Activated B cell treated with CpG ODN at 0.5 μM for 24 hours (primary cell): ENCODE results near the gene SCN2B. TPM values are rescaled to one million over a fixed set of nuclear protein-coding genes. Genes with fewer than 3 reads are reported as not detected.

Source experiments
- ATAC-seq: fragments of 200-7000 bp; cut with Tn5 transposase; one replicate; pipeline ENCODE4 v1.10.0; 2021; ENCODE audit warnings: low read depth, mild to moderate bottlenecking, moderate library complexity
- CTCF ChIA-PET: fragments of 350-600 bp; sonication (Branson Sonifier 250); formaldehyde crosslinking; loops from one replicate; lab custom pipeline; 2021; ENCODE audit warnings: antibody characterized with exemption; lab: Charles Lee
- POLR2A ChIA-PET: fragments of 350-600 bp; sonication (Branson Sonifier 250); formaldehyde crosslinking; loops from one replicate; lab custom pipeline; 2021; ENCODE audit warnings: antibody characterized with exemption; lab: Charles Lee
- DNase-seq: peaks from one replicate; pipeline ENCODE4 v3.0.0; 2022
- H3K27ac Mint-ChIP-seq: one replicate; pipeline ENCODE4 v1.8.0; 2020; ENCODE audit warnings: mixed read lengths
- H3K27me3 Mint-ChIP-seq: one replicate; pipeline ENCODE4 v1.8.0; 2021; ENCODE audit warnings: mixed read lengths
- H3K36me3 Mint-ChIP-seq: one replicate; pipeline ENCODE4 v1.8.0; 2021; ENCODE audit warnings: low read depth, mixed read lengths
- H3K4me1 Mint-ChIP-seq: one replicate; pipeline ENCODE4 v1.8.0; 2021; ENCODE audit warnings: mixed read lengths
- H3K4me3 Mint-ChIP-seq: one replicate; pipeline ENCODE4 v1.8.0; 2020; ENCODE audit warnings: mild to moderate bottlenecking, mixed read lengths
- H3K9me3 Mint-ChIP-seq: one replicate; pipeline ENCODE4 v1.8.0; 2020; ENCODE audit warnings: mixed read lengths
- CTCF ChIP-seq: fragments of 200-600 bp; IDR thresholded peaks from one replicate; pipeline ENCODE4 v1.8.0; 2022; ENCODE audit warnings: antibody characterized with exemption, mild to moderate bottlenecking
- intact Hi-C: fragments of 100-400 bp; cut with micrococcal nuclease; formaldehyde crosslinking; loops from one replicate; pipeline ENCODE4 v1.15.1; 2024
- total RNA-seq: library from RNA; stranded (reverse); gene quantifications from 2 replicates; pipeline ENCODE4 v1.2.3, GENCODE V29; 2022

Gene SCN2B
- total RNA-seq, 1 donor from 2014 or later = not detected

- Mint-ChIP-seq H3K4me1 (no peaks in the 10 kb centered on the region), H3K9me3 (no peaks in the 10 kb centered on the region), H3K4me3 (no peak overlapping the region), H3K27me3 (peaks cover 56% of the 10 kb centered on the region), H3K36me3 (no peaks in the 10 kb centered on the region), H3K27ac (no peak overlapping the region)
- ATAC-seq (no peak), DNase-seq (no peak)
- intact Hi-C loops = no loop called here
- no peak for TF ChIP-seq CTCF
- ChIA-PET CTCF (no interaction called here), POLR2A (no interaction called here)
These were observed 37.5 kb downstream of the SCN2B start for GRCh38 chr11:118138839-118139420.

- no peaks in the 10 kb centered on the region for H3K9me3 Mint-ChIP-seq
- POLR2A ChIA-PET = no interaction called here
- TF ChIP-seq CTCF = no peak
- no peaks in the 10 kb centered on the region for H3K36me3 Mint-ChIP-seq
- H3K4me1 Mint-ChIP-seq = no peaks in the 10 kb centered on the region
- peaks cover 40% of the 10 kb centered on the region for H3K27me3 Mint-ChIP-seq
- ATAC-seq (no peak), DNase-seq (no peak)
- CTCF ChIA-PET = no interaction called here
- H3K4me3 Mint-ChIP-seq = no peak overlapping the region
- no peak overlapping the region for H3K27ac Mint-ChIP-seq
- intact Hi-C loops = no loop called here
These were observed 39.6 kb downstream of the SCN2B start for GRCh38 chr11:118136801-118137200.

GRCh38 chr11:118136341-118136740 is 40.1 kb downstream of the SCN2B start:
- Mint-ChIP-seq H3K36me3 (no peaks in the 10 kb centered on the region), H3K9me3 (no peaks in the 10 kb centered on the region), H3K4me3 (no peak overlapping the region), H3K27ac (no peak overlapping the region), H3K27me3 (peaks cover 37% of the 10 kb centered on the region), H3K4me1 (no peaks in the 10 kb centered on the region)
- CTCF ChIA-PET = no interaction called here
- TF ChIP-seq CTCF = no peak
- ATAC-seq = no peak
- intact Hi-C loops = no loop called here
- POLR2A ChIA-PET = no interaction called here
- no peak for DNase-seq

GRCh38 chr11:118135796-118136165 is 40.7 kb downstream of the SCN2B start:
- TF ChIP-seq CTCF = no peak
- H3K27me3 Mint-ChIP-seq = peaks cover 35% of the 10 kb centered on the region
- intact Hi-C loops = no loop called here
- H3K27ac Mint-ChIP-seq = no peak overlapping the region
- CTCF ChIA-PET = no interaction called here
- no peaks in the 10 kb centered on the region for H3K4me1 Mint-ChIP-seq
- H3K4me3 Mint-ChIP-seq = no peak overlapping the region
- DNase-seq = no peak
- H3K9me3 Mint-ChIP-seq = no peaks in the 10 kb centered on the region
- no peaks in the 10 kb centered on the region for H3K36me3 Mint-ChIP-seq
- POLR2A ChIA-PET = no interaction called here
- no peak for ATAC-seq

GRCh38 chr11:118135051-118135795 is 41.2 kb downstream of the SCN2B start:
- ATAC-seq (no peak), DNase-seq (no peak)
- ChIA-PET CTCF (no interaction called here), POLR2A (no interaction called here)
- no peaks in the 10 kb centered on the region for H3K9me3 Mint-ChIP-seq
- H3K4me1 Mint-ChIP-seq = no peaks in the 10 kb centered on the region
- H3K36me3 Mint-ChIP-seq = no peaks in the 10 kb centered on the region
- TF ChIP-seq CTCF = no peak
- intact Hi-C loops = no loop called here
- H3K4me3 Mint-ChIP-seq = no peak overlapping the region
- H3K27me3 Mint-ChIP-seq = peaks cover 35% of the 10 kb centered on the region
- no peak overlapping the region for H3K27ac Mint-ChIP-seq
